NCI-H524 (cell line): ENCODE measurements around the gene B4GALNT3.

Experiments used
- DNase-seq, 2 experiments: peaks; one replicate each; lab custom pipeline; 2025; lab: John Stamatoyannopoulos, UW

The B4GALNT3 gene

DNA sequence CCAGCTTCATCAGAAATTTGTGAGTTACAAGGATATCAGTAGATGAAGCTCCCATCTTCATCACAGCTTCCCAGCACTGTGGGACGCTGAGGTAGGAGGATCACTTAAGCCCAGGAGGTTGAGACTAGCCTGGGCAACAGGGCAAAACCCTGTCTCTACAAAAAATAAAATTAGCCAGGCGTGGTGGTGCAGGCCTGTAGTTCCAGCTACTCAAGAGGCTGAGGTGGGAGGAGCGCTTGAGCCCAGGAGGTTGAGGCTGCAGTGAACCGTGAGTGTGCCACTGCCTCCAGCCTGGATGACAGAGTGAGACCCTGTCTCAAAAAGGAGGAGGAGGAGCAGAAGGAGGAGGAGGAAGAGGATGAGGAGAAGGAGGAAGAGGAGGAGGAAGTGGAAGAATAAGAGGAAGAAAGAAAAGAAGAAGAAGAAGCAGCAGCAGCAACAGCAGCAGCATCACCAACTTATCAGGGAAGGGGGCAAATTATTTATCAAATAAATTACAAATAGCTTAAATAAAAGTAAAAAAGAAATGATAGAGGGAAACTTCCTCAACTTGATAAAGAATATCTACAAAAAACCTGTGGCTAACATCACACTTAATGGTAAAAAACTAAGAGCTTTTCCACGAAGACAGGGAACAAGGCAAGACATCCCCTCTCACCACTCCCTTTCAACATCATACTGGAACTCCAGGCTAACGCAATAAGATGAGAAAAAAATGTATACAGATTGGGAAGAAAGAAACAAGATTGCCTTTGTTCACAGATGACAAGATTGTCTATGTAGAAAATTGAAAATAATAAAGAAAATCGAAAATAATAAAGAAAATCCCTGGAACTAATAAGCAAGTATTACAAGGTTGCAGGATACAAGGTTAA, 133.9 kb downstream of the B4GALNT3 start:
- no peak for DNase-seq

- no peak for DNase-seq
Measured at GRCh38 chr12:597926-598568, 138.3 kb downstream of the B4GALNT3 start.

- DNase-seq = no peak
Measured at GRCh38 chr12:599756-600155, 140.0 kb downstream of the B4GALNT3 start.

GRCh38 chr12:601976-602699, 142.4 kb downstream of the B4GALNT3 start:
- DNase-seq = no peak

- no peak for DNase-seq
Measured at GRCh38 chr12:602700-603068, 142.9 kb downstream of the B4GALNT3 start.

- DNase-seq = no peak
Measured at GRCh38 chr12:604956-605355, 145.2 kb downstream of the B4GALNT3 start.

DNA sequence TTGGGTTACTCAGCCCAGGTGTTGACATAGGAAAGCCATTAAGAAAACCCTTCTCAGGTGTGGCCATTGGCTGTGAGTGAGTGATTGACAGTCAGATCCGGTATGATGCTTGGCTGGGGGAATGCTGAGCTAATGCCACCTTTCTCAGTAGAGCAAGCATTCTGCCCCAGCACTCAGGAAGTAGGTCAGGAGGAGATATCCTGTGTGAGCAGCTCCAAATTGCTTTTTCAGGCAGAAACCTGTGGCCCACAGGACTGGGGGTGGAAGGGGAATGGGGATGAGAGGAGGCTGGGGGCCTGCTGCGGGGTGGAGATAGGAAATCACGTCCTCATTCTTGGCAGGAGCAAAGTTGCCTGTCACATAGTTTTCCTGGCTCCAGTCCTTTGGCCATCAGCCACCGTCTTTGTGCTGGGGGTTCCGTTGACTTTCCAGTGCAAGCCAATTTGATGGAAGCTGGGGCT, 147.8 kb downstream of the B4GALNT3 start:
- DNase-seq = no peak

DNA sequence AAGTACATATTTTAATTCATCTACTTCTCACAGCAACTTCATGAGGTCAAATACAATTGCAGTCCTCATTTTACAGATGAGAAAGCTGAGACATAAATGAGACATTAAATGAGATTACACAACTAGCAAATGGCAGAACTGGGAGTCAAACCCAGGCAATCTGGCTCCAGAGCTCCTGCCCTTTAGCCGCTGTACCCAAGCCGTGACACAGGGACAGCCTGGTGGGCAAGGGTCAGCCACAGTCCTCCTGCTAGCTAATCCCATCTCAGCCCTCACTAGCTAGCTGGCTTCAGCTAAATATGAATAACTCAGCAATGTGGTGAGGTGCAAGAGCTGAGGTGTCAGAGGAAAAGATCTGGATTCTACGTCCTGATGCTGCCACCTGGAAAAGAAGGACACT, 148.7 kb downstream of the B4GALNT3 start:
- DNase-seq = no peak

- no peak for DNase-seq
Measured at GRCh38 chr12:608921-609320, 149.2 kb downstream of the B4GALNT3 start.

DNA sequence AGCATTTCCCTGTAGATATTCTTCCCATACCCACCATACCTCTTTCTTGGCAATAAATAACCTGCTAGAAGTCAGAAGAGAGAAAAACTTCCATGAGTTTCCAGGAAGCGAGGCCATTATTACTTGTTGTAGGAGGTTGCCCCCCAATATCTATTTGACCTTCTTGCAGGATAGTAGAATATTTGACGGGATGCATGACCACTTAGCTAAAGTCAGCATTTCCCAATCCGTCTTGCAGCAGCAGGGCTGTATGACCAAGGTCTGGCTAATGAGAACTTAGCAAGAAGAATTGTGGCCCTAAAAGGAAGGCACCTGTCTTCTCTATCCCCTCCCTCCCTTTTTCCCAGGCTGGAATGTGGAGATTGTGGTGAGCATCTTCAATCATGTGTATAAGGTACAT, 152.0 kb downstream of the B4GALNT3 start:
- no peak for DNase-seq

- no peak for DNase-seq
Measured at GRCh38 chr12:612293-612692, 152.6 kb downstream of the B4GALNT3 start.

DNA sequence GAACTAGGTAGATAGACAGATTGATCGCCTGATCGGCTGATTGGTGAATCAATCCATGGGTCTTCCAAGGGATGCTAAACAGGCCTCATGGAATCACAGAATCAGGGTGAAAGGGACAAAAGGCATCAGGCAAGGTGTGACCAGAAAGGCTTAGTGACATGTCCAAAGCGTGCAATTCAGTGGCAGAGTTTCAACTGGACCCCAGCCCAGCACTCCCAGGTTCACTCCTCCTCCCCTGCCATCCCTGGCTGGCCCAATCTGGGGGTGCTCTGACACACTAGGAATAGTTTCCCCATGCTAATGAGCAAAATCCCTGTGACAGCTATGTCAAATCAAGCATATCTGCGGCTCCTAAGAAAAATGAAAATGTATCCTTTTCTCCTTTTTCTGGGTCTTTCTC, 153.1 kb downstream of the B4GALNT3 start:
- no peak for DNase-seq
